ENCODE measurements around the gene ITK. TPM values are rescaled to one million over a fixed set of nuclear protein-coding genes. Genes with fewer than 3 reads are reported as not detected.
"Not testable (repeated sequence)": the region's sequence is repeated elsewhere in the genome, so short reads cannot be mapped to it uniquely, and the experiment has no call there.

ITK gene
- total RNA-seq, 4 donors from 2014 or later = 0.78 to 5.2 (median 2.1) TPM

- 61 to 64% methylated on average over 2 of the region's 2 CpGs for WGBS, 2 donors
- no peak for DNase-seq (ENCODE audit: low spot score in 2 of 2)
- intact Hi-C loops (cut with DNase I; ENCODE audit: low total_unique reads) = no loop called here
- no peak overlapping the region for H3K4me3 ChIP-seq (ENCODE audit: low read depth, poor library complexity, severe bottlenecking)
- TF ChIP-seq POLR2A (IDR thresholded peaks at IDR 0.05) = no peak
- TF ChIP-seq, protein P1, sequence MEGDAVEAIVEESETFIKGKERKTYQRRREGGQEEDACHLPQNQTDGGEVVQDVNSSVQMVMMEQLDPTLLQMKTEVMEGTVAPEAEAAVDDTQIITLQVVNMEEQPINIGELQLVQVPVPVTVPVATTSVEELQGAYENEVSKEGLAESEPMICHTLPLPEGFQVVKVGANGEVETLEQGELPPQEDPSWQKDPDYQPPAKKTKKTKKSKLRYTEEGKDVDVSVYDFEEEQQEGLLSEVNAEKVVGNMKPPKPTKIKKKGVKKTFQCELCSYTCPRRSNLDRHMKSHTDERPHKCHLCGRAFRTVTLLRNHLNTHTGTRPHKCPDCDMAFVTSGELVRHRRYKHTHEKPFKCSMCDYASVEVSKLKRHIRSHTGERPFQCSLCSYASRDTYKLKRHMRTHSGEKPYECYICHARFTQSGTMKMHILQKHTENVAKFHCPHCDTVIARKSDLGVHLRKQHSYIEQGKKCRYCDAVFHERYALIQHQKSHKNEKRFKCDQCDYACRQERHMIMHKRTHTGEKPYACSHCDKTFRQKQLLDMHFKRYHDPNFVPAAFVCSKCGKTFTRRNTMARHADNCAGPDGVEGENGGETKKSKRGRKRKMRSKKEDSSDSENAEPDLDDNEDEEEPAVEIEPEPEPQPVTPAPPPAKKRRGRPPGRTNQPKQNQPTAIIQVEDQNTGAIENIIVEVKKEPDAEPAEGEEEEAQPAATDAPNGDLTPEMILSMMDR (IDR thresholded peaks at IDR 0.05) = no peak
These were observed 8.2 kb upstream of the ITK start for GRCh38 chr5:157172403-157172802.

GRCh38 chr5:157175071-157175612 is 5.5 kb upstream of the ITK start:
- WGBS, 2 donors = 94 to 95% methylated on average over 8 of the region's 8 CpGs
- no peak for TF ChIP-seq POLR2A (IDR thresholded peaks at IDR 0.05)
- TF ChIP-seq, protein P1 (IDR thresholded peaks at IDR 0.05) = no peak
- H3K4me3 ChIP-seq (ENCODE audit: low read depth, poor library complexity, severe bottlenecking) = no peak overlapping the region
- intact Hi-C loops (cut with DNase I; ENCODE audit: low total_unique reads) = no loop called here
- DNase-seq (ENCODE audit: low spot score in 2 of 2) = no peak

DNA sequence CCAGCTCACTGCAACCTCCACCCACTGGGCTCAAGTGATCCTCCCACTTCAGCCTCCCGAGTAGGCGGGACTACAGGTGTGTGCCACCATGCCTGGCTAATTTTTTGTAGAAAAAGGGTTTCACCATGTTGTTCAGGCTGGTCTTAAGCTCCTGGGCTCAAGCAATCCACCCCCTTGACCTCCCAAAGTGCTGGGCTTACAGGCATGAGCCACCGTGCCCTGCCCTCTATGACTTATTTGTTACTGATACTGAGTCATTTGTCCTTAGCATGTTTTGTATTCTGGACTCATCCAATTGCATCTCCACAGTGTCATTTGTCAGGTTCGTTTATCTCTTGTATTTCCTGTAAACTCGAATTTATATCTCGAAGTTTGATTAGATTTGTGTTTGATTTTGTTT is 2.7 kb upstream of the ITK start:
- intact Hi-C loops (cut with DNase I; ENCODE audit: low total_unique reads) = no loop called here
- WGBS, 2 donors = 73 to 75% methylated on average over 6 of the region's 6 CpGs
- H3K4me3 ChIP-seq (ENCODE audit: low read depth, poor library complexity, severe bottlenecking) = no peak overlapping the region
- no peak for TF ChIP-seq POLR2A (IDR thresholded peaks at IDR 0.05)
- DNase-seq (ENCODE audit: low spot score in 2 of 2) = no peak

GRCh38 chr5:157178966-157179365 is 1.7 kb upstream of the ITK start:
- intact Hi-C loops (cut with DNase I; ENCODE audit: low total_unique reads) = no loop called here
- 78 to 85% methylated on average over 3 of the region's 3 CpGs for WGBS, 2 donors
- DNase-seq (ENCODE audit: low spot score in 2 of 2) = no peak
- TF ChIP-seq, protein P1 (IDR thresholded peaks at IDR 0.05) = no peak
- no peak for TF ChIP-seq POLR2A (IDR thresholded peaks at IDR 0.05)
- H3K4me3 ChIP-seq (ENCODE audit: low read depth, poor library complexity, severe bottlenecking) = no peak overlapping the region

DNA sequence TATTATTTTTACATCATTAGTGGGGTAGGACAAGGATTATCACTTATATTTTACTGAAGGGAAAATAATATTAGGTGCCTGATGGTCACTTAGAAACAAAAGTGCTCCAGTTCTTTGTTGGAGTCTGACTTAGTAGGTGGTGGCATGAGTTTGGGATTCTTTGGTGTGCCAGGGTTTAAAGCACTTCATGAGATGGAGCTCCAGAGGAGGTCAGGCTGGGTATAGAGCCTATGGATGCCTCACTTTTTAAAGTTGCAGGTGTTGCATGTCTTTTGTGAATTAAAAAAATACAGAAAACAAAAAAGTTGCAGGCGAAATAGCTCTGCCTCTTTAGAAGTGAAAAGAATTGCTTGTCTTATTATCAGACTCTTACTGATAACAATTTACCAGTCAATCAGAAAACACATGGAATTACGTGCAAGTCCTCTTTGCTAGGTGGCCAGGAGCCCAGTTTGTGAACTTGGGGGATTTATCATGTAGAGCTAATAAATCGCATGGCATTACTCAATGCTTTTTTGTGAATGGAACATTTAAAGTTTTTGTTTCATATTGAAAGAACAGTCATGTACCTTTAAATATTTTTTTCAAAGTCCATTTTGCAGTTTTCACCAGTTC is 1.6 kb downstream of the ITK start:
- H3K4me3 ChIP-seq (ENCODE audit: low read depth, poor library complexity, severe bottlenecking) = no peak overlapping the region
- DNase-seq (ENCODE audit: low spot score in 2 of 2) = no peak
- intact Hi-C loops (cut with DNase I; ENCODE audit: low total_unique reads) = no loop called here
- WGBS, 2 donors = 74 to 78% methylated on average over 3 of the region's 3 CpGs
- TF ChIP-seq POLR2A (IDR thresholded peaks at IDR 0.05) = no peak
- TF ChIP-seq, protein P1 (IDR thresholded peaks at IDR 0.05) = no peak

- intact Hi-C loops (cut with DNase I; ENCODE audit: low total_unique reads) = no loop called here
- DNase-seq (ENCODE audit: low spot score in 2 of 2) = no peak
- 82 to 86% methylated on average over 8 of the region's 8 CpGs for WGBS, 2 donors
- no peak for TF ChIP-seq POLR2A (IDR thresholded peaks at IDR 0.05)
- TF ChIP-seq, protein P1 (IDR thresholded peaks at IDR 0.05) = no peak
- no peak overlapping the region for H3K4me3 ChIP-seq (ENCODE audit: low read depth, poor library complexity, severe bottlenecking)
These were observed 3.6 kb downstream of the ITK start for GRCh38 chr5:157184117-157184670.

- H3K4me3 ChIP-seq (ENCODE audit: low read depth, poor library complexity, severe bottlenecking); DNase-seq (ENCODE audit: low spot score in 2 of 2); intact Hi-C loops (cut with DNase I; ENCODE audit: low total_unique reads): not testable (repeated sequence)
- 91 to 94% methylated on average over 6 of the region's 6 CpGs for WGBS, 2 donors
These were observed 4.5 kb downstream of the ITK start for GRCh38 chr5:157185122-157185521.
